Heart right ventricle (tissue), 16 donors: ENCODE data around the gene LSS. TPM values are rescaled to one million over a fixed set of nuclear protein-coding genes. Genes with fewer than 3 reads are reported as not detected.
A peak's percentile ranks its signal among the peaks of the same experiment; 100 is the strongest.

Source experiments
- ATAC-seq, 8 donors: fragments of 200-7000 bp; cut with Tn5 transposase; one replicate each; pipeline ENCODE4 v1.9.1; 2020; ENCODE audit warnings: mild to moderate bottlenecking in 8 of 8, moderate library complexity in 8 of 8, moderate number of reproducible peaks in 1 of 8
- DNase-seq, 2 donors: peaks; one replicate each; pipeline ENCODE4 v3.0.0-alpha.2; 2020
- H3K27ac ChIP-seq, 10 donors: fragments of 200-600 bp; sonication (generic) in 2 of 10; one replicate each; pipeline versions ENCODE4 v1.5.0 to v1.8.0; 2020 to 2022; ENCODE audit warnings: mild to moderate bottlenecking in 3 of 10
- H3K27me3 ChIP-seq, 7 donors: fragments of 200-600 bp; one replicate each; pipeline ENCODE4 v1.8.0; 2021 to 2022; ENCODE audit warnings: mild to moderate bottlenecking in 2 of 7
- H3K36me3 ChIP-seq, 9 donors: fragments of 200-600 bp; sonication (generic) in 1 of 9; one replicate each; pipeline versions ENCODE4 v1.5.0 to v1.8.0; 2020 to 2022; ENCODE audit warnings: mild to moderate bottlenecking in 2 of 9
- H3K4me1 ChIP-seq, 9 donors: fragments of 200-600 bp; sonication (generic) in 1 of 9; one replicate each; pipeline versions ENCODE4 v1.5.0 to v1.8.0; 2020 to 2022; ENCODE audit warnings: mild to moderate bottlenecking in 4 of 9
- H3K4me3 ChIP-seq, 10 donors: fragments of 200-600 bp; sonication (generic) in 2 of 10; one replicate each; pipeline versions ENCODE4 v1.5.0 to v1.8.0; 2020 to 2022; ENCODE audit warnings: mild to moderate bottlenecking in 7 of 10, moderate library complexity in 2 of 10
- H3K9me3 ChIP-seq, 11 donors: fragments of 200-600 bp in 10 of 11; sonication (generic) in 2 of 11; one replicate each; pipeline versions ENCODE4 v1.5.0 to v1.8.0; 2013 to 2022; ENCODE audit warnings: mild to moderate bottlenecking in 2 of 11, control low read depth in 1 of 11, moderate library complexity in 1 of 11
- CTCF ChIP-seq, 9 donors: fragments of 200-600 bp; sonication (generic) in 2 of 9; IDR thresholded peaks; one replicate each; pipeline versions ENCODE4 v1.5.0 to v1.8.0; 2021 to 2022; ENCODE audit warnings: antibody characterized with exemption in 9 of 9, mild to moderate bottlenecking in 5 of 9, moderate library complexity in 1 of 9
- WGBS, 2 donors: extraction: QIAGEN DNeasy Blood & Tissue Kit; methylation state at CpG; one replicate each; pipeline ENCODE4 v1.1.7; 2013; ENCODE audit warnings: inconsistent platforms in 1 of 2; 5-methylcytosine and 5-hydroxymethylcytosine counted together
- intact Hi-C, 10 donors: fragments of 100-400 bp; cut with DNase I; formaldehyde crosslinking; loops; one replicate each; pipeline versions ENCODE4 v1.11.1 to v1.14.2; 2022
- polyA plus RNA-seq, 2 donors: library from polyadenylated mRNA; stranded (reverse); fragments of 200-250 nt; gene quantifications; one replicate each; pipeline ENCODE4 v1.2.3, GENCODE V29; 2013
- total RNA-seq, 10 donors: library from RNA; stranded (reverse); fragmentation: NEBNext Ultra II Directional in 3 of 10; extraction: Animal tissue kit (Norgen Biotek cat#: 25700) in 3 of 10; gene quantifications; one replicate each; pipeline versions ENCODE4 v1.2.1 to v1.2.4, GENCODE V29; 2021 to 2023
- donor health status: Arrhythmogenic right ventricular cardiomyopathy.
- donor health status: ischemic (EF 13 %, LVEDD 7.1; RV severe dilation, severe dysfunction).
- donor health status: healthy with polysubstance abuse.
- donor health status: DM: no; HTN: yes; CAD: no.
- donor health status: DM: no; HTN: no; CAD: no.
- donor health status: ischemic (EF 25% LVEDD 6.9; RV normal size, moderate dysfunction).
- donor health status: ischemic (EF 25% LVEDD 5.7; RV mildly dilated, moderate dysfunction).
- donor health status: healthy.
- donor health status: DM: yes; HTN: yes; CAD: no.
- donor health status: Ischemic cardiomyopathy.
- donor health status: ischemic (EF 35%, LVEDD 5.7; RV mildly dilated, moderate dysfunction).
- donor health status: nonischemic (EF 11% LVEDD 7.7; RV severe dilation, severe dysfunction).
- donor health status: DM: yes; HTN: yes; CAD: no.
- donor health status: PGD.
- donor health status: ischemic (EF 29% LVEDD 5.4; RV normal size, mild dysfunction).
- donor health status: nonischemic (EF 23%, LVEDD 6.1; RV moderate dilation, normal function).

LSS gene
- total and polyA plus RNA-seq, 12 donors = 22.5 to 74.7 (median 40.7) TPM

GRCh38 chr21:46196733-46197132, 31.8 kb downstream of the LSS start:
- no peak overlapping the region for H3K4me3 ChIP-seq
- H3K36me3 ChIP-seq = peaks cover 0 to 90% (median 29%) of the 10 kb centered on the region in 9 donors
- no peaks in the 10 kb centered on the region for H3K9me3 ChIP-seq
- intact Hi-C loops = loop anchor here in 1 of 10 donors (10.0 kb wide), 1 partner anchor 78 kb away; no protein-coding TSS in a partner anchor
- DNase-seq (no peak), ATAC-seq (peak in 1 of 8 donors; percentile 14)
- 90% methylated on average over 20 of the region's 20 CpGs for WGBS, 2 donors
- H3K27ac ChIP-seq = no peak overlapping the region
- H3K4me1 ChIP-seq = no peaks in the 10 kb centered on the region
- no peak for TF ChIP-seq CTCF (IDR thresholded peaks at IDR 0.05)
- H3K27me3 ChIP-seq = no peaks in the 10 kb centered on the region

GRCh38 chr21:46195595-46196195, 32.9 kb downstream of the LSS start:
- Histone ChIP-seq H3K27ac (no peak overlapping the region), H3K27me3 (no peaks in the 10 kb centered on the region), H3K4me3 (no peak overlapping the region), H3K9me3 (no peaks in the 10 kb centered on the region), H3K36me3 (peaks cover 0 to 95% (median 29%) of the 10 kb centered on the region in 9 donors), H3K4me1 (peaks cover 0 to 8% (median 0%) of the 10 kb centered on the region in 9 donors)
- no peak for TF ChIP-seq CTCF (IDR thresholded peaks at IDR 0.05)
- DNase-seq (no peak), ATAC-seq (no peak)
- intact Hi-C loops = loop anchor here in 1 of 10 donors (10.0 kb wide), 1 partner anchor 79 kb away; no protein-coding TSS in a partner anchor
- WGBS, 2 donors = 93 to 94% methylated on average over 20 of the region's 20 CpGs

DNA sequence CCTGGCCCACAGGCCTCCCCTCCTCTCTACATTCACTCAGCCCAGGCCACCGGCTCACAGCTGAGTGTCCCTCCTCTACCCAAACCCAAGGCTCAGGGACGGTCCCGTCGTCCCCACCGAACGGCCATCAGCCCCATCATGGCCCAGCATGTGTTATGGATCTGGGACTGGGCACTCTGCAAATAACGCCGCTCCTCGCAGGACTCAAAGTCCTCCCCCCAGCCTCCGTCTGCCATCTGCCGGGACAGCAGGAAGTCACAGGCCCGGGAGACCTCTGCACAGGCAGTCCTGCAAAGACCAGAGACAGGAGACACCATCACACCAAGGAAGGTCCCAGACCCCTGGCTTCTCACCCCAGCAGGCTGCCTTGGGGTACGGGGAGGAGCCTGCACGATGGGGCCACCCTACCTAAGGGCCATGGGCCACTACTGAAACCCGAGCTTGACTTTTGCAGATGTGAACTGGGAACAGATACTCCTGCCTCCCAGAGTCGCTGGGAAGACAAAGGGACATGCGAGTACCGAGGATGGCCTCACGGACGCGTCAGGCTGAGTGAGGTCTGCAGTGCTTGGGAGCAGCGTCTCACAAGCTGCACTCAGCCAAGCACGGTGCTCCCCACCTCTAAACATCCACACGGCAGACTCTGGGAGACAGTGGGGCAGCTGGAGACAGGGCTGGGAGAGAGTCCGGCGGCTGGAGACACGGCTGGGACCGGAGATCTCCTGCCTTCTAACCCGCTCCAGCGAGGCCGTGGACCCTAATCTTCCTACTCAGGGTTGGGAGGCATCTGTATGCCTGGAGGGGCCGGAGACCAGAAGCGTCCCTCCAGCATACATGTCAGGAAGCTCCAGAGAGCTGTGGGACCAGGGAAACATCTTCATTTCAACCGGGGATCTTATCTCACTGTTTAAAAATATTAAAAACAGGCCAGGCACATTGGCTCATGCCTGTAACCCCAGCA, 33.9 kb downstream of the LSS start:
- Histone ChIP-seq H3K4me3 (no peak overlapping the region), H3K27ac (no peak overlapping the region), H3K36me3 (peaks cover 0 to 93% (median 26%) of the 10 kb centered on the region in 9 donors), H3K9me3 (no peaks in the 10 kb centered on the region), H3K4me1 (peaks cover under 1 to 15% (median 3%) of the 10 kb centered on the region in 9 donors), H3K27me3 (no peaks in the 10 kb centered on the region)
- ATAC-seq (peak in 1 of 8 donors; percentile 18), DNase-seq (no peak)
- WGBS, 2 donors = 91 to 94% methylated on average over 34 of the region's 34 CpGs
- no peak for TF ChIP-seq CTCF (IDR thresholded peaks at IDR 0.05)
- intact Hi-C loops = loop anchor here in 1 of 10 donors (10.0 kb wide), 1 partner anchor 80 kb away; no protein-coding TSS in a partner anchor

- Histone ChIP-seq H3K27ac (no peak overlapping the region), H3K9me3 (no peaks in the 10 kb centered on the region), H3K4me1 (peaks cover 8 to 23% (median 10%) of the 10 kb centered on the region in 9 donors), H3K36me3 (peaks cover 0 to 90% (median 21%) of the 10 kb centered on the region in 9 donors), H3K27me3 (no peaks in the 10 kb centered on the region), H3K4me3 (no peak overlapping the region)
- TF ChIP-seq CTCF (IDR thresholded peaks at IDR 0.05) = no peak
- WGBS, 2 donors = 93 to 95% methylated on average over 10 of the region's 10 CpGs
- DNase-seq = no peak
- ATAC-seq = no peak
- intact Hi-C loops = loop anchor here in 1 of 10 donors (10.0 kb wide), 1 partner anchor 81 kb away; no protein-coding TSS in a partner anchor
Observed at GRCh38 chr21:46193829-46194373, 34.7 kb downstream of the LSS start.
